HPDE6-E6E7 (cell line): ENCODE data around the gene CHPF.

ENCODE experiments used
- DNase-seq: peaks from one replicate; pipeline ENCODE4 v3.0.0; 2011; ENCODE audit warnings: missing footprints; ENCODE audit errors: extremely low spot score

CHPF gene, protein sequence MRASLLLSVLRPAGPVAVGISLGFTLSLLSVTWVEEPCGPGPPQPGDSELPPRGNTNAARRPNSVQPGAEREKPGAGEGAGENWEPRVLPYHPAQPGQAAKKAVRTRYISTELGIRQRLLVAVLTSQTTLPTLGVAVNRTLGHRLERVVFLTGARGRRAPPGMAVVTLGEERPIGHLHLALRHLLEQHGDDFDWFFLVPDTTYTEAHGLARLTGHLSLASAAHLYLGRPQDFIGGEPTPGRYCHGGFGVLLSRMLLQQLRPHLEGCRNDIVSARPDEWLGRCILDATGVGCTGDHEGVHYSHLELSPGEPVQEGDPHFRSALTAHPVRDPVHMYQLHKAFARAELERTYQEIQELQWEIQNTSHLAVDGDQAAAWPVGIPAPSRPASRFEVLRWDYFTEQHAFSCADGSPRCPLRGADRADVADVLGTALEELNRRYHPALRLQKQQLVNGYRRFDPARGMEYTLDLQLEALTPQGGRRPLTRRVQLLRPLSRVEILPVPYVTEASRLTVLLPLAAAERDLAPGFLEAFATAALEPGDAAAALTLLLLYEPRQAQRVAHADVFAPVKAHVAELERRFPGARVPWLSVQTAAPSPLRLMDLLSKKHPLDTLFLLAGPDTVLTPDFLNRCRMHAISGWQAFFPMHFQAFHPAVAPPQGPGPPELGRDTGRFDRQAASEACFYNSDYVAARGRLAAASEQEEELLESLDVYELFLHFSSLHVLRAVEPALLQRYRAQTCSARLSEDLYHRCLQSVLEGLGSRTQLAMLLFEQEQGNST

DNA sequence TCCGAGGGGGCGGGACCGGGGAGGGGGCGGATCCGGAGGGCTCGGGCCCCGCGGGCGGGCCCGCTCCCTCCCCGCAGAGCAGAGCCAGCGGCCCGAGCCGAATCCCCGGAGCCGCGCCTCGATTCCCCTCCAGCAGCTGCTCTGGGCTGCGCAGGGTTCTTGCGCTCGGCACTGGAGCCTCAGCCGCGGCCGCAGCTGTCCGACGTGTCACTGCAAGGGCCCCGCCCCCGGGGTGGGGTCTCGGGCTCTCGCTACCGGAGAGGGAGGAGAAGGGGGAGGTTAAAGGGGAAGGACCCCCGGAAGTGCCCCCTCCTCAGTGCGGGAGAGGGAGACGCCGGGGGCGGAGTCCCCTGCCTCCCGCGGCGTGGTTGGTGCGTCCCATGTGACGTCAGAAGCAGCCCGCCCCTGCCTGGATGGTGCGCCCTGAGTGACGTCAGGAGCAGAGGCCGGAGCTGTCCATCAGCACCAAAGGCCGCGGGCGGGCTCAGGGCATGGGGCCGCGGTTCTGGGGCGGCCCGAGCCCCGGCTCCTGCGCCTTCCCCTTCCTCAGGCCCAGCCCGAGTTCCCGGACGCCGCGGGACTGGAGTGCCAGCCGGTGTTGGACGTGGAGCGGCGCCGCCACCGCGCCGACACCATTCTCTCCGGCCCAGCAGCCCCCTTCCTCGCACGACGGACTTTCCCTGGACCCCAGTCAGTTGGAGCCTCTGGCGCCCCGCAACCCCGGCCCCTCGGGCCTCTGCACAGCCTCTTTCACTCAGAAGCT lies at the start of gene CHPF, which contains the start of gene TMEM198:
Gene CHPF (minus strand): TSS at position 214 of the 763 bp plus-strand sequence. CDS start 271 bp downstream, outside the sequence.
Gene TMEM198 (plus strand): TSS at position 433 of the 763 bp plus-strand sequence. CDS start 700 bp downstream, outside the sequence.
- DNase-seq = peak; percentile 95

DNA sequence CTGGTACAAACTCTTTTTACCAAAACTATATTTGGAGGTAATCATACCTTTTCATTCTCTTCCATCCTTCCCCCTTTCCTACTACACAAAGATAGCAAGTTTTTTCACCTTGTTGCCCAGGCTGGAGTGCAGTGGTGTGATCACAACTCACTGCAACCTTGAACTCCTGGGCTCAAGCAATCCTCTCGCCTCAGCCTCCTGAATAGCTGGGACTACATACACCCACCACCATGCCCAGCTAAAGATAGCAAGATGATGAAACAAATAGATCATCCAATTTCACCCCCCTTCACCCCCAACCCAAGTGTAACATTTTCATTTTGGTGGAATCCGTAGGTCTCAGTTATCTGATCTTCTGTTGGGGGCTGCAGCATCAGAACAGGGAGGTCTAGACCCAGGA lies 49.5 kb upstream of the CHPF start:
- no peak for DNase-seq

DNA sequence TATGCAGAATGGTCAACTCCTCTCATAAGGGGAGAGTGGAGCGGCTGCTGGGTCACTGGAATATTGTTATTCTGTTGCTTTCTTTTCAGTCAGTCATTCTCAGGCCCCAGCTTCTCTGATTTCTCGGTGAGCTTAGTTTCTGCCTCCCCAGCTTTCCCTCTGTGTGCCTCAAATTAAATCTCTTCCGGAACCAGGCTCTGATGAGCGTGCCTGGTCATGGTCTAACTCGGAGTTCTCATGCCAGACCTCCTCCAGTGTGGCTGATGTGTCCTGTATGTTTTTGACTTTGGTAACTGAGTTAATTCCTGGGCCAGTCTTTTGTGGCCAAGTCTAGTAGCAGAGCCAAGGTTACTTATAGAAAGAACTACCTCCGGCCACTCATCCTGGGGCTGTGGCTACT lies 49.1 kb upstream of the CHPF start:
- no peak for DNase-seq

DNA sequence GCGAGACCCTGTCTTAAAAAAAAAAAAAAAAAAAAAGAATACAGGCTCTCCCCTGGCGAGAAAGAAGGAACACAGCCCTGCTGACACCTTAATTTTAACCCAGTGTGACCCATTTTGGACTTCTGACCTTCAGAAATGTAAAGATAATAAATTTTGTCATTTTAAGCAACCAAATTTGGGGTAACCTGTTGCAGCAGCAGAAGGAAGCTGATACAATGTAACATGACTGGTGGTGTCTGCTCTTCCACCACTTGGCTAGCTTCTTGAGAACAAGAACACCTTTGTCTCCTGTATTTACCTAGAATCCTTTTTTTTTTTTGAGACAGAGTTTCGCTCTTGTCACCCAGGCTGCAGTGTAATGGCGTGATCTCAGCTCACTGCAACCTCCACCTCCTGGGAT lies 47.5 kb upstream of the CHPF start:
- DNase-seq = no peak

DNA sequence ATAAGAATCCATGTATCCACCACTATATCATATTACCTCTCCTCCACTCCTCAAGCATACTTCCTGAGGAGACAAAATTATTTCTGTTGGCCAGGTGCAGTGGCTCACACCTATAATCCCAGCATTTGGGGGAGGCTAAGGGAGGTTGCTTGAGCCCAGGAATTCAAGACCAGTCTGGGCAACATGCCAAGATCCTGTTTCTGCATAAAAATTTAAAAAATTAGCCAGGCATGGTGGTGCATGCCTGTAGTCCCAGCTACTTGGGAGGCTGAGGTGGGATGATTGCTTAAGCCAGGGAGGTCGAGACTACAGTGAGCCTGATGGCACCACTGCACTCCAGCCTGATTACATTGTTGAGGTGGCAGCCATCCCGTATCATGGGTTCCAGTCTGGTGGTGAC lies 37.7 kb upstream of the CHPF start:
- no peak for DNase-seq

DNA sequence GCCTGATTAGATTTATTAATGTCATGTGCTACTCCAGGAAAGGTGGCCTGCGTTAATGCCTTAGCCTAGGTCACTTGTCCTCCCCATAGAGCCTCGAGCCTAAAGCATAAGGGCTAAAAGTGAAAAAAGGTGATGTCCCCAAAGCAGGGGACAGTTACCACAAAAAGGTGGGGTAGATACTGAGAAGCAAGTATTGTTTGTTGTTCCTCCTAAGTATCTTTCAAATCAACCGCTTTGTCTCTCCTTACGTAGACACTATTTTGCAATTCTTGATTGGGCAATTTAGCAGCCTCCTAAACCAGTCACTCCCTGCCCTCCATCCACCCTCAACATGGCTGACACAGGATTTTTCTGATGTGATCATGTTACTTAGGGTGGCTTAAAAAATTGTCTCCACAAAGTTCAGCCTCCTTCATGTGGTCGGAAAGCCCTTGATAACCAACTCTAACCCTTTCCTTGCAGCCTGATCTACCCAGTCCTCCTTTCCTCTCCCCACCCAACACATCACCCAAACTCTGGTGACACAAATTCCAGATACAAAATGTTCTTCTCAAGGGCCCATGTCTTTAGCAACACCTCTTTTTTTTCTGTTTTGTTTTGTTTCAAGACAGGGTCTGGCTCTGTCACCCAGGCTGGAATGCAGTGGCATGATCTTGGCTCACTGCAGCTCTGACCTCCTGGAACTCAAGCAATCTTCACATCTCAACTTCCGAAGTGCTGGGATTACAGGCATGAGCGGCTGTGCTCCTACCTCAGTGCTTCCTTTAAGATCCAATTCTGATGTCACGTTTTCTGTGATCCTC lies 35.4 kb upstream of the CHPF start:
- no peak for DNase-seq

DNA sequence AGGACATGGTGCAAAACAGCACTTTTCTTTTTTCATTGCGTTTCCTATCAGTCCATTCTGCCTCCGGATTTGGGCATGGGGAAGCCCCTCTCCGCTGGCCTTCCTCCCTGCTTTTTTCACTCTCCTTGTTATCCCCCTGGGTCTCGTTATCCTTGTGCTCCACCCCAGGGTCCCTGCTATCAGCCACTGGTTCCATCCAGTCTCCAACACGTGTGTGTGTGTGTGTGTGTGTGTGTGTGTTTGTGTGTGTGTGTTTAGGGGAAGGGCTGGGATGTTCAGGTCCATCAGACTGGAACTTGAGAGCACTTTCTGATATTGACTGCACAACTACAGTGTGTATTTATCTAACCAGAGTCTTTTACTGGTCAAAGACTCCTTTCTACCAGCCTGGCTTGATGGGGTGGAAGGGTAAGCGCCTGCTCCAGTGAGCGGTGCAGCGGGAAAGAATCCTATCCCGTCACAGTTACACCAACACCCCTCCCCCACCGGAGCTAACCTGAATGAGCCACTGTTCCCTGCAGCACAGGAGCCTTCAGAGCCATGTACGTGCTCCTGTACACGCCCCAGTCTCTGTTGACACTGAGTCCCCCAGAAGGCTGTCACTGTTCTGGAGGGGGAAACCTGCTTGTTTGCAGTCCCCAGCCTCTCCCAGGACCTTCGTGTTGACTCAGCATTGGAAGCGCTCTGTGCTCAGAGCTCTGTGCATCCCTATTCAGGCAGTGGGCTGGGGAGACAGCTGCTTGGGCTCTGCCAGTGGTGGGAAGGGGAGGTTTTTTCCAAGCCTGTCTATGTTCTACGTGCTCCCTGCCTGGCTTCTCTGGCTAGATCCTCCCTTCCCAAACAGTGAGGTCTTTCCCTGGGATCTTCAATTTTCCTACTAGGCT lies 33.1 kb upstream of the CHPF start:
- no peak for DNase-seq

DNA sequence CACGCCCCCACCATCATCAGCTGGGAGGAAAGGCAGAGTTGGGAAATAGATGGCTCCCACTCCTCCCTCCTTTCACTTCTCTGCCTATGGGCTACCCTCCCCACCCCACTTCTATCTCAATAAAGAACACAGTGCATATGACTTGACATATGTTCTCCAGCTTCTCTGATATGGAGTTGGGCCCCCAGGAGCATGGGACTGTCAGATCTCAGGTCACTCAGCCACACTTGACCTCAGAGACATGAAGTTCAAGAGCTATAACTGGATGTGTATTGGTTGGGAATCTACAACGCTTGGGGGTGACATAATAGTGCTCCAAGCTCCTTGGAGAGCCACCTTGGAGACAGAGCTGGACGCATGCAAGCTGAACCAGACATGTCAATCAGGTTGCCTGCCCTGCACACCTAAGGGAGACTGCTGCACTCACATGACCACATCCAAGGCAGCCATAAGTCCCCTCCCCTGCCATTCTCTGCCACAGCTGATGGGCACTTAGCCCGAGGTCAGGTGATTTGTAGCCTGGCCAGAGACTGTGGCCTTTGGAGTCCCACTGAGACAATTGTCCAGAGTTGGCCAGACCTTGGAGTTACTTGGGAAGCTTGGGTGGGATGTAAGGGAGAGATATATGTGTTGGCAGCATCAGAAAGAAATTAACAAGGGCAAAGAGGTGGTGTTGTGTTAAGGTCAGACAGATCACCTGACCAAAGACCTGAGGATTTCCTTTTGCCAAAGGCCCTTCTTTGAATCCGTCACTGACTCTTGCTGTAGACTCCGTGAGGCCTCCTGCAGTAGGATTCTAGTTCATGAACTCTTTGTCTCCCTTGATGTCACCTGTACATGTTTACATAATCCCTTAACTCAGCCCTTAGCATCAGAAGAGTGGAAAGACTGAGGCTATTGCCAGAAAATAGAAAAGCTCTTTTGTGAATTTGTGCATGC lies 32.2 kb upstream of the CHPF start:
- no peak for DNase-seq

DNA sequence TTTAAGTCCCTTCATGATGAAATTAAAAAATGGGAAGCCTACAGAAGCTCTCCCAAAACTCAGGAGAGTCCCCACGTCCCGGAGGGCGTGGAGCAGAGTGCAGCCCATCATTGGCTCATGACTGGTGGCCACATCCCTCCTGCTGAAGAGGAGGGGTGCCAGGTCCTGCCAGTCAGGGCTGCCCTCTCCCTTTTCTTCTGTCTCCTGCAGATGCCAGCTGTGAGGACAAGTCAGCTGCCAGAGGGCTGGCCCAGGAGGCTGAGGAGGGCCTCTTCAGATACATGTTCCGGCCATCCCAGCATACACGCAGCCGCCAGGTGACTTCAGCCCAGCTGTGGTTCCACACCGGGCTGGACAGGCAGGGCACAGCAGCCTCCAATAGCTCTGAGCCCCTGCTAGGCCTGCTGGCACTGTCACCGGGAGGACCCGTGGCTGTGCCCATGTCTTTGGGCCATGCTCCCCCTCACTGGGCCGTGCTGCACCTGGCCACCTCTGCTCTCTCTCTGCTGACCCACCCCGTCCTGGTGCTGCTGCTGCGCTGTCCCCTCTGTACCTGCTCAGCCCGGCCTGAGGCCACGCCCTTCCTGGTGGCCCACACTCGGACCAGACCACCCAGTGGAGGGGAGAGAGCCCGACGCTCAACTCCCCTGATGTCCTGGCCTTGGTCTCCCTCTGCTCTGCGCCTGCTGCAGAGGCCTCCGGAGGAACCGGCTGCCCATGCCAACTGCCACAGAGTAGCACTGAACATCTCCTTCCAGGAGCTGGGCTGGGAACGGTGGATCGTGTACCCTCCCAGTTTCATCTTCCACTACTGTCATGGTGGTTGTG lies 31.1 kb upstream of the CHPF start:
- no peak for DNase-seq

DNA sequence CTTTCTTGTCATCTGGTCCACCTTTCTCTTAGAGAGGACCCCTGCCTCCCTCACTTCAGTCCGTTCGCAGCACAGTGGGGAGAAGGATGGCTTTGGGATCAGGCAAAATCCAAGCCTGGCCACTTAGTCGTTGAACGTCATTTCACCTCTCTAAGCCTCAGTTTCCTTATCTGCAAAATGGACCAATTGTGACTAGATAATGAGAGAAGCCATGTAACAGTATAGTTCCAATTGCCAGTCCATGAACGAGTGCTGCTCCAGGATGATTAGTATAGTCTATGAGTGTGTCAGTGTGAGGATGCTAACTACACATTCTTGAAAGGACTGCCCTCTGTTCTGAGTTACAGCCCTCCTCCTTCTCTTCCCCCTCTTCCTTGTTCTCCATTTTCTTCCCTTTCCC lies 29.6 kb upstream of the CHPF start:
- DNase-seq = no peak

DNA sequence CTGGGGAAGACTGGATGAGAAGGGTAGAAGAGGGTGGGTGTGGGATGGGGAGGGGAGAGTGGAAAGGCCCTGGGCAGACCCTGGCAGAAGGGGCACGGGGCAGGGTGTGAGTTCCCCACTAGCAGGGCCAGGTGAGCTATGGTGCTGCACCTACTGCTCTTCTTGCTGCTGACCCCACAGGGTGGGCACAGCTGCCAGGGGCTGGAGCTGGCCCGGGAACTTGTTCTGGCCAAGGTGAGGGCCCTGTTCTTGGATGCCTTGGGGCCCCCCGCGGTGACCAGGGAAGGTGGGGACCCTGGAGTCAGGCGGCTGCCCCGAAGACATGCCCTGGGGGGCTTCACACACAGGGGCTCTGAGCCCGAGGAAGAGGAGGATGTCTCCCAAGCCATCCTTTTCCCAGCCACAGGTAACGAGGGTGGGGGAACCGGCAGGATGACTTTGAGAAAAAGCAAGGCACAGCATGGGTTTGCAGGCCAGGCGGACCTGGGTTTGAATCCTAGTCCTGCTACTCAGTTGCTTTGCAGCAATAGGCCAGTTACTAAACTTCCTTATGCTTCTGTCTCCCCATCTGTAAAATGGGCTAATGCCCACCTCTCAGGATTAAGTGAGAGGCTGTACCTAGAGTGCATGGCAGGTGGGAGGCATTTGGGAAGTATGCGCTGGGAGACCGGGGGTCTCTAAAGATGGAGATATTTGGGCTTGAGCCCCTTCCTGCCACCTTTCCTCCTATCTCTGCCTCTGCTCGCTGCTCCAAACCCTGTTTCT lies 28.8 kb upstream of the CHPF start, which contains the start of gene INHA:
Gene INHA (plus strand): TSS at position 74 of the 765 bp plus-strand sequence. CDS start 65 bp downstream, at position 139.
- no peak for DNase-seq

DNA sequence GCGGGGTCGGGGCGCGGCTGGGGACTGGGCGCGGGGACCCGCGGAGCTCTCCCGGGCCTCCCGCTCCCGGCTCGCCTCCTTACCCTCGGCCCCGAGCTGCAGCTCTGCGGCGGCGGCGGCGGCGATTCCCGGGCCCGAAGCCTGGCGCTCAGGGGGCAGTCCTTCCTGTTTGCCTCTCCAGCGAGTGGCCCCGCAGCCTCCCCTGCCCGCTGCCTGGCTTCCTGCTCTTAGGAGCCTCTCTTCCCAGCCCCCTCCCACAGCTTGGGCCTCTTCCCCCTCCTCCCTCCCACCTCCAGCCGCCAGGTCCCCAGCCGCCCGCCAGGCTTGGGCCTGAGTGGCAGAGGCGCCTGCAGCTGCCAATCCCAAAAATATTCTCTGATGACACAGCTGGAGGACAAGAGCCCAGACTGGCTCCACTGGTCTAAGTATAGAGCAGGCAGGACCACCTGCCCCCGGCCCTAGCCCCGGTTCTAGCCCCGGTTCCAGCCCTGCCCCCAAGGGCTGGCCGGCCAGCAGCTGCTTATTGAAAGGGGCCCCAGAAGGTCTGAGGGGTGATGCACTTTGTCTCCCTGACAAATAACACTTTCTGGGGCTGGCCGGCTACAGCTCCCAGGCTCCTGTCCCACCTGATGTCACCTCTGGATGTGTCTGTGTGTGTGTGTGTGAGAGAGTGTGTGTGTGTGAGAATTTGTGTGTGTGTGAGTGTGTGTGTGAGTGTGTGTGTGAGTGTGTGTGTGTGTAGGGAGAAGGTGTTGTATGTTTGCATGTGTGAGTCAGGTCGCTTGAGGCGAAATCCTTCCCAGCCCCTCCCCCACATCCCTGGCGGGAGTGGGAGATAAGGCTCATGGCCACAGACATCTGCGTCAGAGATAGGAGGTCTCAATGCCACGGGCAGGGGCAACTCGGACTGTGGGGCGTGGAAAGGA lies 28.0 kb upstream of the CHPF start, which contains the start of gene OBSL1:
Gene OBSL1 (minus strand): TSS at position 229 of the 926 bp plus-strand sequence. CDS start 307 bp downstream, outside the sequence.
- no peak for DNase-seq

DNA sequence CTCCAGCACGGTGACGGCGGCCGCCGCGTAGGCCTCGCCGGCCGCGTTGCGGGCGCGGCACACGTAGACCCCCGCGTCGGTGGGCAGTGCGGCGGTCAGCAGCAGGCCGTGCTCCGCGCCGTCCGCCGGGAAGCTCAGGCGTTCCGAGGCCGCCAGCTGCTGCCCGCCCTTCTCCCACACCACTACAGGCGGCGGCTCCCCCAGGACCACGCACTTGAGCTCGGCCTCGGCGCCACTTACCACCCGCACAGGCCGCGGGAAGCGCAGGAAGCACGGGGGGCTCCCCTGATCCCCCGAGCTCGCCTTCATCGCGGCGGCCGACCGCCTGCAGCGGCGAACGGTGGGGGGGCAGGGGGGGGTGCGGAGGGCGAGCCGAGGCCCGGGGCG lies 27.3 kb upstream of the CHPF start:
- DNase-seq = no peak

DNA sequence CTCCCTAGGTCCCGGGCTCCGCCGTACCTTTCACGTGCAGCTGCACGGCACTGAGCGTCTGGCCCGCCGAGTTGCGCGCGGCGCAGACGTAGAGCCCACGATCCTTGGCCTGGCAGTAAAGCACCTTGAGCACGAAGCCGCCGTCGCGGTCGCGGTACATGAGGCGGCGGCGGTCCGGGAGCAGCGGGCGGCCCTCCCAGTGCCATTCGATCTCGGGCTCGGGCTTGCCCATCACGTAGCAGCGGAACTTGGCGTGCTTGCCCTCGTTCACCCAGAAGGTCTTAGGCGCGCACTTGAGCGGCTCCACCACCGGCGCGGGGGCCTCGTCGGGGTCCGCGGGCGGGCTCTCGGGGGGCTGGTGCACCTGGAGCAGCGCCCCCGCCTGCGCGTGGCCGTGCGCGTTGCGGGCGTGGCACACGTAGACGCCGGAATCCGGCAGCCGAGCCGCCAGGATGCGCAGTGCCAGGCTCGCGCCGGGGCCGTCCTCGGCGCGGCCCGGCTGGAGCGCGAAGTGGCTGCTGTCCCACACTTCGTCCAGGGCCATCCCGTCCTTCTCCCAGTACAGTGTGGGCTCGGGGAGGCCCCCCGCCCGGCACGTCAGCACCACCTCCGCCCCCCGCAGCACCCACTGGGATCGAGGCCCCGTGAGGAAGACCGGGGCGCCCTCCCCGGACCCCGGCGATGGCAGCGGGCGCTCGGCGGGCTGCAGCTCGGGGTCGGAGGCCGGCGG lies 26.8 kb upstream of the CHPF start:
- DNase-seq = no peak

DNA sequence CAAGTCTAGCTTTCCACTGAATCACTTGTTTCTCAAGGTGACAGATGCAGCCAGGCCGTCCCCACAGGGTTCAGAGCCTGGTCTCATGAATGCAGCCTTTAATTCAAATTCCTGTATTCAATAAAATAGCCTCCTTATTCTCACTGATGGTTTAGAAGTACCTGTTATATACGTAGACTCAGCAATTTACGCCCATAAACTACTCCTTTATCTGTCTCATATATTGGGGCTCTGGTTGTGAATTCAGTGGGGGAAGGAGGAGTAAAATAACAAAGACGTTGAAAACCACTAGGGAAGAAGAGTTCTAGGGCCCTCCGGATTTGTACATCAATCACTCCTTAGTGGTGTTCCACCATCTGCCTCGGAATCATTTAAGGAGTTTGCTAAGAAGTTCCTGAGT lies 26.0 kb upstream of the CHPF start:
- DNase-seq = no peak
